ENCODE results near the gene PPFIBP2. TPM values are rescaled to one million over a fixed set of nuclear protein-coding genes. Genes with fewer than 3 reads are reported as not detected.
A peak's percentile ranks its signal among the peaks of the same experiment; 100 is the strongest.

Gene PPFIBP2
- total and polyA plus RNA-seq, 2 of the 13 experiments (the other 11 are each of a cell fraction or from before 2014, with no cell fraction given): 15.0 to 52.5 TPM

- DNase-seq (ENCODE audit: low spot score) (no peak), ATAC-seq (peak; percentile 65), FAIRE-seq (no peak)
- Histone ChIP-seq H3K4me2 (ENCODE audit: low read depth, low read length) (peak within 1 kb of the TSS; percentile 59), H3K9me3 (ENCODE audit: low read length) (no peaks in the 10 kb centered on the region), H3K79me2 (ENCODE audit: insufficient read depth, low read length) (no peaks in the 10 kb centered on the region), H3K9ac (ENCODE audit: insufficient read depth, low read depth, low read length) (no peak within 1 kb of the TSS), H3K4me3 (replicated peaks in 1 of 3; ENCODE audit: insufficient read depth in 1 of 3, low read depth in 2 of 3, low read length in 3 of 3) (peak within 1 kb of the TSS in 1 of 3 experiments; percentile 43; a peak in 1 of 6 replicates), H3K27ac (ENCODE audit: extremely low read length, insufficient read depth, low read length) (no peak within 1 kb of the TSS), H3K27me3 (ENCODE audit: control insufficient read depth in 1 of 2, insufficient read depth in 2 of 2, low read length in 2 of 2) (peaks cover 3 to 19% of the 10 kb centered on the region in 2 experiments; a peak in 4 of 5 replicates), H4K20me1 (ENCODE audit: insufficient read depth, low read length) (no peaks in the 10 kb centered on the region), H3K4me1 (ENCODE audit: insufficient read depth, low read length) (peaks cover 22% of the 10 kb centered on the region), H2AFZ (ENCODE audit: low read length) (no peak within 1 kb of the TSS), H3K36me3 (replicated peaks in 1 of 2; ENCODE audit: control insufficient read depth in 1 of 2, insufficient read depth in 2 of 2, low read length in 2 of 2) (no peaks in the 10 kb centered on the region)
- no TSS peak for BruUV-seq (replicated peaks)
- in situ Hi-C loops (cut with HindIII; ENCODE audit: extremely low pct_ligation_motif_present, low pct_unique_long_range_greater_than_20kb) (no loop called here), intact Hi-C loops (cut with micrococcal nuclease; ENCODE audit: unreplicated experiment) (no loop called here)
- 14% methylated on average over 30 of the region's 40 CpGs for WGBS (ENCODE audit: low lambda C conversion rate)
- POLR2A ChIA-PET: no interaction called here
- TF ChIP-seq, protein P1, sequence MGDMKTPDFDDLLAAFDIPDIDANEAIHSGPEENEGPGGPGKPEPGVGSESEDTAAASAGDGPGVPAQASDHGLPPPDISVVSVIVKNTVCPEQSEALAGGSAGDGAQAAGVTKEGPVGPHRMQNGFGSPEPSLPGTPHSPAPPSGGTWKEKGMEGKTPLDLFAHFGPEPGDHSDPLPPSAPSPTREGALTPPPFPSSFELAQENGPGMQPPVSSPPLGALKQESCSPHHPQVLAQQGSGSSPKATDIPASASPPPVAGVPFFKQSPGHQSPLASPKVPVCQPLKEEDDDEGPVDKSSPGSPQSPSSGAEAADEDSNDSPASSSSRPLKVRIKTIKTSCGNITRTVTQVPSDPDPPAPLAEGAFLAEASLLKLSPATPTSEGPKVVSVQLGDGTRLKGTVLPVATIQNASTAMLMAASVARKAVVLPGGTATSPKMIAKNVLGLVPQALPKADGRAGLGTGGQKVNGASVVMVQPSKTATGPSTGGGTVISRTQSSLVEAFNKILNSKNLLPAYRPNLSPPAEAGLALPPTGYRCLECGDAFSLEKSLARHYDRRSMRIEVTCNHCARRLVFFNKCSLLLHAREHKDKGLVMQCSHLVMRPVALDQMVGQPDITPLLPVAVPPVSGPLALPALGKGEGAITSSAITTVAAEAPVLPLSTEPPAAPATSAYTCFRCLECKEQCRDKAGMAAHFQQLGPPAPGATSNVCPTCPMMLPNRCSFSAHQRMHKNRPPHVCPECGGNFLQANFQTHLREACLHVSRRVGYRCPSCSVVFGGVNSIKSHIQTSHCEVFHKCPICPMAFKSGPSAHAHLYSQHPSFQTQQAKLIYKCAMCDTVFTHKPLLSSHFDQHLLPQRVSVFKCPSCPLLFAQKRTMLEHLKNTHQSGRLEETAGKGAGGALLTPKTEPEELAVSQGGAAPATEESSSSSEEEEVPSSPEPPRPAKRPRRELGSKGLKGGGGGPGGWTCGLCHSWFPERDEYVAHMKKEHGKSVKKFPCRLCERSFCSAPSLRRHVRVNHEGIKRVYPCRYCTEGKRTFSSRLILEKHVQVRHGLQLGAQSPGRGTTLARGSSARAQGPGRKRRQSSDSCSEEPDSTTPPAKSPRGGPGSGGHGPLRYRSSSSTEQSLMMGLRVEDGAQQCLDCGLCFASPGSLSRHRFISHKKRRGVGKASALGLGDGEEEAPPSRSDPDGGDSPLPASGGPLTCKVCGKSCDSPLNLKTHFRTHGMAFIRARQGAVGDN (CRISPR knock-in tag; IDR thresholded peaks at IDR 0.05): 0 out of 2 replicates have a peak, but pooled peaks have one; percentile 8
- TF ChIP-seq ZNF776 (CRISPR knock-in tag; IDR thresholded peaks at IDR 0.05) (no peak), EED (CRISPR knock-in tag; IDR thresholded peaks at IDR 0.05) (0 out of 2 replicates have a peak, but pooled peaks have one; percentile 32), ZNF142 (CRISPR knock-in tag; IDR thresholded peaks at IDR 0.05) (no peak)
- CTCF ChIA-PET (ENCODE audit: low intra/inter-chr PET ratio, low total read pairs): no interaction called here
Observed at GRCh38 chr11:7672960-7673723, 159.3 kb downstream of the PPFIBP2 start, which contains the start of gene CYB5R2. CYB5R2 (minus strand) TSS chr11:7673500; CDS start chr11:7672825, 675 bp downstream.
